ENCODE results near the gene PTPRM. TPM values are rescaled to one million over a fixed set of nuclear protein-coding genes. Genes with fewer than 3 reads are reported as not detected.

PTPRM gene
- total and polyA plus RNA-seq, 2 of the 4 experiments (the other 2 are of a cell fraction) = 28.3 to 51.2 TPM

GRCh38 chr18:7544686-7545085 lies 22.4 kb upstream of the PTPRM start:
- no peak overlapping the region for H4K5ac ChIP-seq (ENCODE audit: low read depth, low read length)
- no peak overlapping the region for H2AK5ac ChIP-seq (ENCODE audit: low read depth, low read length)
- no peak overlapping the region for H4K8ac ChIP-seq (ENCODE audit: low read depth in 2 of 2, low read length in 2 of 2)
- H3K27me3 ChIP-seq (ENCODE audit: control insufficient read depth, insufficient read depth, low read length) = 0 out of 2 replicates have a peak, but pooled peaks cover 2% of the 10 kb centered on the region
- no peak overlapping the region for H3K56ac ChIP-seq (ENCODE audit: extremely low read depth, insufficient read depth, low read length)
- no peak overlapping the region for H3K14ac ChIP-seq (replicated peaks; ENCODE audit: low read depth, low read length)
- no peaks in the 10 kb centered on the region for H3K4me1 ChIP-seq (ENCODE audit: control insufficient read depth, insufficient read depth, low read length)
- no peak overlapping the region for H2BK15ac ChIP-seq (ENCODE audit: low read depth, low read length)
- dilution Hi-C loops (cut with HindIII; ENCODE audit: low sequenced_read_pairs, unreplicated experiment) (no loop called here), in situ Hi-C loops (cut with MboI; ENCODE audit: low sequenced_read_pairs) (no loop called here), intact Hi-C loops (cut with micrococcal nuclease) (no loop called here)
- no peak overlapping the region for H3K18ac ChIP-seq (ENCODE audit: low read depth, low read length)
- no peak overlapping the region for H2BK20ac ChIP-seq (ENCODE audit: low read depth, low read length)
- no peaks in the 10 kb centered on the region for H3K79me1 ChIP-seq (ENCODE audit: low read depth in 1 of 2, low read length in 2 of 2)
- WGBS, 2 experiments (ENCODE audit: extremely low coverage in 2 of 2, insufficient read length in 1 of 2) = no CpG with 5 or more reads among the region's 1 CpG
- no peak overlapping the region for H3K23ac ChIP-seq (ENCODE audit: low read depth, low read length)
- no peak overlapping the region for H4K91ac ChIP-seq (ENCODE audit: insufficient read depth, low read depth, low read length)
- no peak overlapping the region for H2BK120ac ChIP-seq (ENCODE audit: low read depth, low read length)
- H3K4me2 ChIP-seq (ENCODE audit: low read depth, low read length) = no peak overlapping the region
- no peak overlapping the region for H3K4ac ChIP-seq (ENCODE audit: low read depth, low read length)
- CTCF ChIA-PET = no interaction called here
- H4K20me1 ChIP-seq (ENCODE audit: insufficient read depth, low read length) = no peaks in the 10 kb centered on the region
- BruUV-seq (replicated peaks) = no TSS peak
- H3K9ac ChIP-seq (ENCODE audit: low read depth, low read length) = no peak overlapping the region
- no peak overlapping the region for H2AFZ ChIP-seq (replicated peaks; ENCODE audit: low read length, poor library complexity)
- H3K9me1 ChIP-seq (ENCODE audit: insufficient read depth, low read length) = no peaks in the 10 kb centered on the region
- H3K9me3 ChIP-seq (ENCODE audit: control insufficient read depth, insufficient read depth, low read length) = no peaks in the 10 kb centered on the region
- DNase-seq (no peak), ATAC-seq (ENCODE audit: low read depth) (no peak)
- no peak overlapping the region for H3K4me3 ChIP-seq (ENCODE audit: insufficient read depth, low read depth, low read length)
- H3K36me3 ChIP-seq (ENCODE audit: control insufficient read depth, insufficient read depth, low read length) = no peaks in the 10 kb centered on the region
- H3K27ac ChIP-seq (ENCODE audit: insufficient read depth, low read length) = no peak overlapping the region
- H2AK9ac ChIP-seq (replicated peaks; ENCODE audit: low read depth, low read length, poor library complexity) = no peak overlapping the region
- POLR2A ChIA-PET (ENCODE audit: unreplicated experiment) = no interaction called here
- H2BK5ac ChIP-seq (ENCODE audit: low read depth, low read length, poor library complexity, severe bottlenecking) = no peak overlapping the region
- TF ChIP-seq BHLHE40 (IDR thresholded peaks at IDR 0.05; ENCODE audit: low read depth, low read length) (no peak), NFE2L2 (IDR thresholded peaks at IDR 0.05; ENCODE audit: low read depth, low read length) (no peak)
